OCI-M2 (cell line): ENCODE results near the gene RPL22.

ENCODE experiments used
- DNase-seq: peaks from one replicate; lab custom pipeline; 2025; ENCODE audit not compliant: unreplicated experiment; lab: John Stamatoyannopoulos, UW

RPL22 gene

GRCh38 chr1:6205849-6206519, 6.6 kb upstream of the RPL22 start, which contains the start of gene RNF207:
Gene RNF207, plus strand, starts transcription at chr1:6206119. Its CDS starts 417 bp downstream, at chr1:6206536.
- no peak for DNase-seq

- no peak for DNase-seq
These were observed 2.9 kb upstream of the RPL22 start for GRCh38 chr1:6202256-6202655.

GRCh38 chr1:6200188-6200809, 904 bp upstream of the RPL22 start:
- DNase-seq: no peak

- no peak for DNase-seq
These were observed 623 bp downstream of the RPL22 start for GRCh38 chr1:6198646-6199297.

DNA sequence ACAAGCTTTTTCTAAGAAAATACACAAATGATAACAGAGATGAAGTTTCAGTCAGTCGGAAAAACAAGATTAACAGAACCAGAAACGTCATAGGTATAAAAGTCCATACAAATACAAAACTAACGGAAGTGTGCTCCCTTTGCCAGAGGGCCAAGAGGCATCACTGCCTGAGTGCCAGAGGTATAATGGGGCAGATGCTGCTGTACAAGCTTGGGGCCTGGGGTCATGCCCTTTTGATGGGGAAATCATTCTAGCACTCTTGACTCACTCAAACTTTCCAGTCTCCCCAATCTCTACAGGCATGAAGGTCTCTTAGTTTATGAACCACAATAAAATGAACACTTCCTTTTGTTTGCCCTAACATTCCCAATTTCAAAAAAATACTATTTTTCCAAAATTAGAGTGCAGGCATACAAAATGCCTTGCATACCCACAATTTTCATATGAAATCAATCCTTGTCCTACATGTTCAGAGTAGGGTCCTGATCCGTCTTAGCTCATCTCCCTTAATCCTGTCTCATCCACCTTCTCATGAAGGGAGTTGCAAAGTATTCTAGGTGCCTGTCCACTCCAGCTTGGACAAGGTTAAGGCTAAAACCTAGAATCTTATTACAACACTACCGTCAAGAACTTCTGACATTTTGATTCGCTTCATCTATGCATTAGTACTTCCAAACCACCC, 1.5 kb downstream of the RPL22 start:
- no peak for DNase-seq

DNA sequence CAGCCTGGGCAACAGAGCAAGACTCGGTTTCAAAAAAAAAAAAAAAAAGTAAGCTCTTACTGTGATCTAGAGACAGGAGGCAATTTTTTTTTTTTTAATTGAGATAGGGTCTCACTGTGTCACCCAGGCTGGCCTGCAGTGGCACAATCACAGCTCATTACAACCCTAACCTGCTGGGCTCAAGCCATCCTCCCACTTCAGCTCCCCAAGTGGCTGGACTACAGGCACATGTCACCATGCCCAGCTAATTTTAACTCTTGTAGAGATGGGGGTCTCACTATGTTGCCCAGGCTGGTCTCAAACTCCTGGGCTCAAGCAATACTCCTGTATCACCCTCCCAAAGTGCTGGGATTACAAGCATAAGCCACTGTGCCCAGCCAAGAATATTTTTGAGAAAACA, 7.4 kb downstream of the RPL22 start:
- no peak for DNase-seq

- DNase-seq: no peak
These were observed 10.9 kb downstream of the RPL22 start for GRCh38 chr1:6188466-6188865.

- DNase-seq: no peak
These were observed 13.6 kb downstream of the RPL22 start for GRCh38 chr1:6185635-6186382.

GRCh38 chr1:6185151-6185550, 14.2 kb downstream of the RPL22 start:
- DNase-seq: no peak

DNA sequence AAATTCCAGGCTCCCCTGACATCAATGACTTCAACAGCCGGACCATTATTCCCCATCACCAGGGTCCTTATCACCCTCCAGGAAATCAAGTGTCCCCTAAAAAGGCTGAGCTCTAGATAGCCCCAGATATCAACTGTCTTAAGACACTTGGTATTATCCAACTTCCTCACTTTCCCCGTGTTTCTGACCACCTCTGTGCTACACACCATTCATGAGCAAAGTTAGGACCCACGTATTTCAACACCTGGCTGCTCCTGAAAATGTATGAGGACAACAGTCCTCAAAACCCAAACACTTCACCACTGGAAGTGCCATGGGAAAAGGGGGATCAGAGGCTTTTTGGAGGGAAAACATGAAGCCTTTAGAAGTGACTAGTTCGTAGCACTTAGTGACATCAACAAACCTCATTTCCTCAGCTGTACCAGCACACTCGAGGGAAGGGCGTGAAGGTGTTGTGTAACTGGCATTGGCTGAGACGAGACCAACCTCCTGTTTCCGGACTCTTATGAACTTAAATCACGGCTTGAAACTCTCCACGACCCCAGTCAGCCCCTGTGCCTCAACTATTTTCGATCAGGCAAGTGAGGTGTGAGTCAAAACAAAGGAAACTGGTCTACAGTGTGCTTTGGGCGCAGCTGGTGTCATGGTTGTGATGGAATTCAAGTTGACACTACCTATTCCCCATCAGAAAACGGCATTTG, 15.2 kb downstream of the RPL22 start:
- DNase-seq: no peak

- no peak for DNase-seq
These were observed 15.8 kb downstream of the RPL22 start for GRCh38 chr1:6183520-6183989.

DNA sequence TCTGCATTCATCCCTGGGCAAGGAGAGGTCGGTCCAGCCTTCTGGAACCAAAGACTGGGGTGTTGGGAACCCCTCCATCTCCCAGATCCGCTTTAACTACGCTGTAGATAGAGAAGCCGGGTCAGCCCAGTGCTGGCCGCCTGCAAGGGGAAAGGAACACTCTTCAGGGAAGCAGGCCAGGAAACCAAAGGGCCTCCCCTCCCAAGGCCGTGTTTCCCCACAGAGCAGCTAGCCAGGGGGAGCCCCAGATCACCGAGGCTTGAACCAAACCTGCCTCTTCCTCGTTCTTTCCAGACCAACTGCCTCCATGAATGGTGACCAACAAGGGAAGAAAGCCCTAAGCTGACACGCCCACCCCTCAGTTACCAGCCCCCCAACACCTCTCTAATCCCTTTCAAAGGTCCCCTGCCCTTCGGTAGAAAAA, 18.0 kb downstream of the RPL22 start:
- DNase-seq: no peak

GRCh38 chr1:6180707-6181311, 18.6 kb downstream of the RPL22 start:
- DNase-seq: no peak

GRCh38 chr1:6180268-6180706, 19.1 kb downstream of the RPL22 start, which contains the start of gene CHD5:
Gene CHD5, minus strand, starts transcription at chr1:6180321. Its CDS starts 298 bp downstream, at chr1:6180023.
- DNase-seq: no peak

DNA sequence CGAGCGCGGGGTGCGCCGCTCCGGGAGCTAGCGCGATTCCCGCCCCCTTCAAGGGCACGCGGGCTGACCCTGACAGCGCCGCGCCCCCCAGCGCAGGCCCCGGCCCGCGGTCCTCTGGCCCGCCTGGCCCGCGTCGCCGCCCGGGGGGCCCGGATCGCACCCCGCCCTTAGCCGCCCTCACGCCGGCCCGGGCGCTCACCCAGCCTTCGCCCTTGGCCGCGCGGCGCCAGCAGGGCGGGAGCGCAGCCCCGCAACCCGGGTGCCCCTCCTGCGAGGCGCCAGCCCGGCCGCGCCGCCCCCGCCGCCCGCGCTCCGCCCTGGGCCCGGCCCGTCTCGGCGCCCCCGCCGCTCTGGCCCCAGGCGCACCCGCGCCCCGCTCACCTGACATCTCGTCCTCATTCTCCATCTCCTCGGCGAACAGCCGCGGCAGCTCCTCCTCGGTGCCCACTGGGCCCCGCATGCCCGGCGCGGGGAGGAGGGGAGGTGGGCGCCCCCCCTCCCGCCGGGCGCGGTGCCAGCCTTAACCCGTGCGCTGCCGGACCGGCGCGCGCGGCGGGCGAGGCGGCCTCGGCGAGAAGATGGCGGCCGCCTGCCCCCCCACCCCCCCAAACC, 19.7 kb downstream of the RPL22 start:
- DNase-seq: no peak

DNA sequence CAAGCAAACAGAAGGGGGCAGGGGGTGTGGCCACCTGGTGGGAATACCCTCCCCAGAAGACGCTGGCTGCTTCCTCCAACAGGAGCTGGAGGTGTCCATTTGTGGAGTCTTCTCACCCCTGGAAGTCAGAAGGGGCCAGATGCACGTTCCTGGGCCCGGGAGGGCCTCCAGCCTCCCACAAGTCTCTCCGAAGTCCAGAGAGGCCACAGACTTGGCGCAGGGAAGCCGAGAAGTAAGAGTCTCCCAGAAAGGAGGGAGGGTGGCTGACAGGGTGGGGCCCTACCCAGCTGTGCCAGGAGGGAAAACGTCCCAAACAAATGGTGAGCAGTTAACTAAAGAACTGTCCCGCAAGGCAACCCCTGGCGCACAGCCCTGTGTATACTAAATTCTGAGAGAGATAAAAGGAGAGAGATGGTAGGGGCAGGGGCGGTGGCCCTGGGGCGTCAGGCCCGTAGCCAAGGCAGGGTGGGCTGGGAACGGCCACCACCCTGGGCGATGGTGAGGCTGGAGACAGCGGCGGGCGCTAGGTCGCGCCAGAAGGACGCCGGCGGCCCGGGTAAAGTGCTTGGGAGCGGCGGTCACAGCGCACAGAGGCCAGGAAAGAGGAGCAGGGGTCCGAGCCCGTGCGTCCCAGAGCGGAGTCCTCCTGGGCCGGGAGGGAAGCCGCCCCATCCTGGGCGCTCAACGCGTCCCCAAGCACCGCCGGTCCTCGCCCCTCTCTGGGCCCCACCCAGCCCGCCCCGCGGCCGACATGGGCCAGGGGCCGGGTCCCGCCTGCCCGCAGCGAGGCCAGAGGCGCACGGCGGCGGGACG, 20.4 kb downstream of the RPL22 start:
- DNase-seq: no peak

DNA sequence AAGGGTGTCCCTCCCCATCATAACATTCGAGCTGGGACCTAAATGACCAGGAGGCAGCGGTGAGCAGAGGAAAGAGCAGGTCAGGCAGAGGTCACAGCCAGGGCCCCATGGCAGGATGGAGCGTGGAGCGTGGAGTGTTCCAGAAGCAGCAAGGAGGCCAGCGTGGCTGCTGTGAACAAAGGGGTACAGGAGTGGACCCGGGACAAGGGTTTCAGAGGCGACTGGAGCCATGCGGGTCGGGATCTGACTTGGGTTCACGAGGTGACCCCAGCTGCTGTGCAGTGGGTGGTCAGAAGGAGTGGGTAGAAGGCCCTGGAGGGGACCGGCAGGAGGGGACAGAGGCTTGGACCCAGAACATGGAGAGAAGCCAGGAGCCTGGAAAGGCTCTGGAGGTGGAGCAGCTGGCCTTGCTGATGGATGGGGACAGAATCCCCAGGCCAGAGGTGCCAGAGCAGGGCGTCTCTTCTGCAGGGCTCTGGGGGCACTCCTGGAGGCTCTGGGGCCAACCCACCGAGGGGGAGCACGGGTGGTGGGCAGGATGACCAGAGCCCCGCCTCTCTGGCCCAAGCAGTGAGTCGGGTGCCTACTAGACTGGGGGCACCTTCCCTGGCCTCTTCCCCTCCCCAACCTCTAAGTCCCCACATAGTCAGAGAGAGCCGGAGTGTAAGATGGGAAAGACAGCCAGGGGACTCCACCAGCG, 21.6 kb downstream of the RPL22 start:
- no peak for DNase-seq

DNA sequence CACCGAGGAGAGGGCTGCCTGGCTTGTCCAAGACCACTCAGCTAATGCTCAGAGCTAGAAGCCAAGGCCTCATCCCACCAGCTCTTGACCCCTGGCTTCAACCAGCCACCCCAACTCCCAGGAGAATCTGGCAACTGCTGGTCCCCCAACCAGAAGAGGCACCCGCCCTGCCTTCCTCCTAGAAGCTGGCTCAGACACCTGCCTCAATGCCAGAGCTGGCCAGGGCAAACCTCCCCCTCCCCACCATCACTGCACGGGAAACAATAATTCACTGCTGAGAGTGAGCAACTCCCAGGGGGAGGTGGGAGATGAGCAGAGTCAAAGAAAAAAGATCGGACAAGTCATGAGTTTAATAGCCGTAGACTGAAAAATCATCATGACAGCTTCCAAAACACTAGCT, 22.6 kb downstream of the RPL22 start:
- no peak for DNase-seq
